NT2/D1 (cell line): ENCODE results near the gene MBOAT2.

Source experiments
- SUZ12 ChIP-seq: IDR thresholded peaks from 2 replicates; pipeline ENCODE4 v1.6.1; 2011; ENCODE audit not compliant: insufficient read length, insufficient read depth; ENCODE audit errors: extremely low read depth
- YY1 ChIP-seq: IDR thresholded peaks from 2 replicates; pipeline ENCODE4 v1.6.1; 2011; ENCODE audit not compliant: insufficient read length, insufficient read depth
- ZNF274 ChIP-seq: IDR thresholded peaks from 2 replicates; pipeline ENCODE4 v1.6.1; 2011; ENCODE audit warnings: mild to moderate bottlenecking, low read depth, low read length

DNA sequence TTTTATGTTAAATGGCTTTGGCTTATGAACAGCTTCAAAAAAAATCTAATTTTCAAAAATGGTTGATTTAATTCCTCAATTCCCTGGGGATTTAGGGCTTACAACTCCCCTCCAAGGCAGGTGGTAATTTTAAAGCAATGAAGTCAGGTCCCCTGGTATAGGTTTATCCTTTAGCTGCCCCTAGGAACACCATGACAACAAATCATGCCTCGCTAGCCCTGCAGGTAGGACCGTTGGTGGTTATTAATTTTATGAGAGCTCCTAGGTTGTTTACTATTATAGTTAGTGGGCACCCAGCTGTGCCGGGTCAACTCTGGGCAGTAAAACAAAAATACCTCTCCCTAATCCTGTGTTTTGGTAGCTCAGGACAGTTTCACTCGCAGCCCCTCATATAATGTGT, 26.2 kb upstream of the MBOAT2 start:
- TF ChIP-seq ZNF274 (no peak), SUZ12 (no peak), YY1 (no peak)
